ENCODE results near the gene TNFRSF18. TPM values are rescaled to one million over a fixed set of nuclear protein-coding genes. Genes with fewer than 3 reads are reported as not detected.

The TNFRSF18 gene
- total and polyA plus RNA-seq, 8 donors: 0.37 to 11.9 (median 2.6) TPM; not detected in 4

DNA sequence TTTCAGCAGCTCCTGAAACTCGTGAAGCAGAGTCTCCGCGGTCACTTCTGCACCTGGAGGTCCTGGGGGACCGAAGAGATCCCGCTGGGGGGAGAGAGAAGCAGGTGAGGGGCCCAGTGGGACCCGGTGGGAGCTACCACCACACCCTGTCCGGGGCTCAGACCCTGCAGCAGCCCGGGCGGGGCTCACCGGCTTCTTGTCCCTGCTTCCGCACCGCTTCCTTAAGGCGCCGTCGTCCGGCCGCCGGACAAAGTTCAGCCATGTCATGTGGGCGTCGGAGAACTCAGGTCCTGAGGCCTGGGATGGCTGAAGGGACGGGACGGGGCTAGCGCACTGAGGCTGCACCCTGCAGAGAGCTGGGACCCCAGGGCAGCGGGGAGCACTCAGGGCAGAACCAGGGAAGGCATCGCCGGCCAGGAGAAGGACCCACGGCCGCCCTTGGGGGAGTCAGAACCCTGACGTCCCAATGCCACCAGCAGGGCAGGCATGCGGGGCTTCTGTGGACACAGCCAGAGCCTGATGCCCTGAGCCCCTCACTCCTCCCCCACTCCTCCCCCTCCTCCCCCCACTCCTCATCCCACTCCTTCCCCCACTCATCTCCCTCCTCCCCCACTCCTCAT is 37.9 kb upstream of the TNFRSF18 start:
- WGBS, 5 donors: 24 to 60% (median 37%) methylated on average over 22 to 30 of the region's 30 CpGs
- TF ChIP-seq POLR2A (IDR thresholded peaks at IDR 0.05): no peak
- TF ChIP-seq POLR2AphosphoS5 (IDR thresholded peaks at IDR 0.05): no peak
- TF ChIP-seq, protein P1, sequence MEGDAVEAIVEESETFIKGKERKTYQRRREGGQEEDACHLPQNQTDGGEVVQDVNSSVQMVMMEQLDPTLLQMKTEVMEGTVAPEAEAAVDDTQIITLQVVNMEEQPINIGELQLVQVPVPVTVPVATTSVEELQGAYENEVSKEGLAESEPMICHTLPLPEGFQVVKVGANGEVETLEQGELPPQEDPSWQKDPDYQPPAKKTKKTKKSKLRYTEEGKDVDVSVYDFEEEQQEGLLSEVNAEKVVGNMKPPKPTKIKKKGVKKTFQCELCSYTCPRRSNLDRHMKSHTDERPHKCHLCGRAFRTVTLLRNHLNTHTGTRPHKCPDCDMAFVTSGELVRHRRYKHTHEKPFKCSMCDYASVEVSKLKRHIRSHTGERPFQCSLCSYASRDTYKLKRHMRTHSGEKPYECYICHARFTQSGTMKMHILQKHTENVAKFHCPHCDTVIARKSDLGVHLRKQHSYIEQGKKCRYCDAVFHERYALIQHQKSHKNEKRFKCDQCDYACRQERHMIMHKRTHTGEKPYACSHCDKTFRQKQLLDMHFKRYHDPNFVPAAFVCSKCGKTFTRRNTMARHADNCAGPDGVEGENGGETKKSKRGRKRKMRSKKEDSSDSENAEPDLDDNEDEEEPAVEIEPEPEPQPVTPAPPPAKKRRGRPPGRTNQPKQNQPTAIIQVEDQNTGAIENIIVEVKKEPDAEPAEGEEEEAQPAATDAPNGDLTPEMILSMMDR (IDR thresholded peaks at IDR 0.05): no peak
- no peak for TF ChIP-seq EP300 (IDR thresholded peaks at IDR 0.05)
- Histone ChIP-seq H3K9me3 (no peaks in the 10 kb centered on the region), H3K36me3 (peaks cover 0 to 3% (median 0%) of the 10 kb centered on the region in 4 donors), H3K4me1 (peaks cover 10 to 31% (median 23%) of the 10 kb centered on the region in 4 donors), H3K27ac (no peak overlapping the region), H3K4me3 (peak overlapping the region in 1 of 4 donors; percentile 28), H3K27me3 (peaks cover 7 to 73% (median 43%) of the 10 kb centered on the region in 3 donors)
- peak; percentile 64 to 73 for DNase-seq
- intact Hi-C loops (cut with DNase I; ENCODE audit: low total_unique reads): no loop called here

DNA sequence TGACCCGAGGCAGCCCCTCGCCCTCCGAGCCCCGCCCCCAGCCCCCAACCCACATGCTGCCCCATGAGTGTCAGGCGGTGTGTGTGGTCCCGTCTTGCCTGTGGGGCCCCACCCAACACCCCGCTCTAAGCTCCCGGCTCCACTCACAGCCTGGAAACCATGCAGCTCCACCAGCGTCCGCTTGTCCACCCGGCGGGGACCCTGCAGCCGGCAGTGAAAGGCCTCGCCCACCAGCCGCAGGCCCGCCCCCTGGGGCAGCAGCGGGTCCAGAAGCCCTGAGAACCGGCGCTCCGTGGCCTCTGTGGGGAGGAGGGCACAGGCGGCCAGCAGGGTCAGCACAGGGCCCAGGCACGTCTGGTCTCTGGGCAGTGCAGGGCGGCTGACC is 37.4 kb upstream of the TNFRSF18 start:
- no peak for DNase-seq
- H3K9me3 ChIP-seq: no peaks in the 10 kb centered on the region
- peaks cover 10 to 31% (median 23%) of the 10 kb centered on the region in 4 donors for H3K4me1 ChIP-seq
- peaks cover 0 to 3% (median 0%) of the 10 kb centered on the region in 4 donors for H3K36me3 ChIP-seq
- intact Hi-C loops (cut with DNase I; ENCODE audit: low total_unique reads): no loop called here
- peaks cover 7 to 78% (median 48%) of the 10 kb centered on the region in 3 donors for H3K27me3 ChIP-seq
- peak overlapping the region in 1 of 5 donors; percentile 2 for H3K27ac ChIP-seq
- 19 to 49% (median 43%) methylated on average over 6 to 23 of the region's 23 CpGs for WGBS, 5 donors
- peak overlapping the region in 1 of 4 donors; percentile 28 for H3K4me3 ChIP-seq
- TF ChIP-seq, protein P1 (IDR thresholded peaks at IDR 0.05): no peak
- TF ChIP-seq POLR2A (IDR thresholded peaks at IDR 0.05) (no peak), EP300 (IDR thresholded peaks at IDR 0.05) (no peak), POLR2AphosphoS5 (IDR thresholded peaks at IDR 0.05) (no peak)

DNA sequence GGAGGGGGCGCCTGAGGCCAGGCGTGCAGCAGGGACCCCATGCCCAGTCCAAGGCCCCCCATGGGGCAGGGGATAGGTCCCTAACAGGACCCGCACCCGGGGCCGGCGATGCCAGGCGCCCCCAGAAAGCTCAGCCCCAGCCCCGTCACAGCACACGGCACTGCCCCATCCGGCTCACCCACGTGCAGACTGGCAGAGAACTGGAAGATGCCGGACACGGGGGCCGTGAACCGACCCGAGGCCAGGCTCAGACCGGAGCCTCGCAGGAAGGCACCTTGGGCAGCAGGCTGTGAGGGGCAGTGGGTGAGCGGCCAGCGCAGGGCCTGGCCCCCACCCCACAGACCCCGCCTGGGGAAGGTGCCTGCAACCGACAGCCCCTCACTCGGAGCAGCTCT is 36.9 kb upstream of the TNFRSF18 start:
- WGBS, 5 donors: 79 to 95% (median 93%) methylated on average over 4 to 23 of the region's 23 CpGs

DNA sequence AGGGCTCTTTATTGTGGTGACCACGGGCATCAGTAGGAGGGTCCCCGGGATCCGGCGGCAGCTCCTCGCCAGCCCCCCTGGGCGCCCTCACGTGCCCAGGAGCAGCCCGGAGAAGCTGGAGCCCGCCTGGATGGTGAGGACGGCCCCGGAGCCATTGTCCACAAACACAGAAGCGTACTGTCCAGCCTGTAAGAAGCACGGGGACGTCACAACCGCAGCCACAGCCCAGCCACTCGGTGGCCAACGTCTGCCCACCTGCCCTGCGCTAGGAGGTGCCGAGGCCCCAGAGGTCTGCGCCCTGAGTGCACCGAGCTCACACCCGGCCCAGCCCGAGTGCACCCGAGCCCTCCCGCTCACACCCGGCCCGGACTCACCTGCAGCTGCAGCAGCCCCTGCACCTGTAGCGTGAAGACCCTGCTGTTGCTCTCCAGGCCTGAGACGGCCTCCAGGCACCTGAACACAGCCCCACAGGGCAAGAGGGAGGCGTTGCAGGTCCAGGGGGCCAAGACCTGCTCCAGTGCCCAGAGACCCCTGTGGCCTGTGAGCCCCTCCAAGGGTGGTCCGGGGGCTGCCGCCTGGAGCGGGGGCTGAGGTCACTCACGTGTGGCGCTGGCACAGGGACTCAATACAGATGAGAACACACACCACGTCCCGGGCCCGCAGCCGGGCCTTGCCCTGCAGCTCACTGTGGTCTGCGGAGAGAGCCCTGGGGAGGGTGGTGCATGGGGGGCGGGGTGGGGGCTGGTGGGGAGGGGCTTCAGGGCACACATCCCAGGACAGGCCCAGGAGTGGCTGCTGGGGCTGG is 36.3 kb upstream of the TNFRSF18 start:
- Histone ChIP-seq H3K36me3 (peaks cover 0 to 3% (median 0%) of the 10 kb centered on the region in 4 donors), H3K4me3 (no peak overlapping the region), H3K9me3 (no peaks in the 10 kb centered on the region), H3K4me1 (peaks cover 15 to 43% (median 33%) of the 10 kb centered on the region in 4 donors), H3K27ac (no peak overlapping the region), H3K27me3 (peaks cover 7 to 79% (median 57%) of the 10 kb centered on the region in 3 donors)
- intact Hi-C loops (cut with DNase I; ENCODE audit: low total_unique reads): no loop called here
- no peak for DNase-seq
- WGBS, 5 donors: 83 to 92% (median 88%) methylated on average over 7 to 41 of the region's 41 CpGs
- TF ChIP-seq, protein P1 (IDR thresholded peaks at IDR 0.05): no peak
- no peak for TF ChIP-seq POLR2AphosphoS5 (IDR thresholded peaks at IDR 0.05)
- TF ChIP-seq POLR2A (IDR thresholded peaks at IDR 0.05): no peak
- TF ChIP-seq EP300 (IDR thresholded peaks at IDR 0.05): no peak

More for the DNA sequence above, 36.9 kb upstream of the TNFRSF18 start:
- Histone ChIP-seq H3K9me3 (no peaks in the 10 kb centered on the region), H3K4me3 (no peak overlapping the region), H3K36me3 (peaks cover 0 to 3% (median 0%) of the 10 kb centered on the region in 4 donors), H3K27ac (no peak overlapping the region), H3K4me1 (peaks cover 10 to 37% (median 27%) of the 10 kb centered on the region in 4 donors), H3K27me3 (peaks cover 7 to 79% (median 53%) of the 10 kb centered on the region in 3 donors)
- TF ChIP-seq POLR2AphosphoS5 (IDR thresholded peaks at IDR 0.05): no peak
- TF ChIP-seq EP300 (IDR thresholded peaks at IDR 0.05): no peak
- TF ChIP-seq, protein P1 (IDR thresholded peaks at IDR 0.05): no peak
- TF ChIP-seq POLR2A (IDR thresholded peaks at IDR 0.05): no peak
- no peak for DNase-seq
- intact Hi-C loops (cut with DNase I; ENCODE audit: low total_unique reads): no loop called here
